ENCODE results near the gene PLCZ1.
"Not testable (repeated sequence)": the region's sequence is repeated elsewhere in the genome, so short reads cannot be mapped to it uniquely, and the experiment has no call there.

The PLCZ1 gene, protein sequence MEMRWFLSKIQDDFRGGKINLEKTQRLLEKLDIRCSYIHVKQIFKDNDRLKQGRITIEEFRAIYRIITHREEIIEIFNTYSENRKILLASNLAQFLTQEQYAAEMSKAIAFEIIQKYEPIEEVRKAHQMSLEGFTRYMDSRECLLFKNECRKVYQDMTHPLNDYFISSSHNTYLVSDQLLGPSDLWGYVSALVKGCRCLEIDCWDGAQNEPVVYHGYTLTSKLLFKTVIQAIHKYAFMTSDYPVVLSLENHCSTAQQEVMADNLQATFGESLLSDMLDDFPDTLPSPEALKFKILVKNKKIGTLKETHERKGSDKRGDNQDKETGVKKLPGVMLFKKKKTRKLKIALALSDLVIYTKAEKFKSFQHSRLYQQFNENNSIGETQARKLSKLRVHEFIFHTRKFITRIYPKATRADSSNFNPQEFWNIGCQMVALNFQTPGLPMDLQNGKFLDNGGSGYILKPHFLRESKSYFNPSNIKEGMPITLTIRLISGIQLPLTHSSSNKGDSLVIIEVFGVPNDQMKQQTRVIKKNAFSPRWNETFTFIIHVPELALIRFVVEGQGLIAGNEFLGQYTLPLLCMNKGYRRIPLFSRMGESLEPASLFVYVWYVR

DNA sequence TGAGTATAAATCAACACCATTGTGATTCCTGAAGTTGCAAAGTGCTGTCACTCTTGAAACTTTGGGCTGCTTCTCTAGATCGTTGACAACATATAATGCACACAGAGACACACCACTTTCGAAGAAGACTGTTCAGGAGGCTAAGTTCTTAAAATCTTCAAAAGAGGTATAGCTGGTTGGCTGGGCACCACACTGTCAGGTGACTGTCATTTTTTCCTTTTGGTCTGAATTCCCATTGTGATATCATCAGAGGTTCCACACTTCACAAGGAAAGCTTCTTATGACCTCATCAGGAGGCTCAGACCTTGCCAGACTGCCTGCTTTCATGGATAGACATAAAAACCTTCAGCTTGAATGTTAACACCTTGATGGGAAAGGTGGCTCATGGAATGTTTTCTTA lies at the start of gene PLCZ1, which contains the start of gene CAPZA3:
Gene PLCZ1 (minus strand): TSS at position 194 of the 400 bp plus-strand sequence. CDS start 641 bp downstream, outside the sequence.
Gene CAPZA3 (plus strand): TSS at position 301 of the 400 bp plus-strand sequence. CDS start 150 bp downstream, outside the sequence.
- no peak for DNase-seq (ENCODE audit: low spot score)

DNA sequence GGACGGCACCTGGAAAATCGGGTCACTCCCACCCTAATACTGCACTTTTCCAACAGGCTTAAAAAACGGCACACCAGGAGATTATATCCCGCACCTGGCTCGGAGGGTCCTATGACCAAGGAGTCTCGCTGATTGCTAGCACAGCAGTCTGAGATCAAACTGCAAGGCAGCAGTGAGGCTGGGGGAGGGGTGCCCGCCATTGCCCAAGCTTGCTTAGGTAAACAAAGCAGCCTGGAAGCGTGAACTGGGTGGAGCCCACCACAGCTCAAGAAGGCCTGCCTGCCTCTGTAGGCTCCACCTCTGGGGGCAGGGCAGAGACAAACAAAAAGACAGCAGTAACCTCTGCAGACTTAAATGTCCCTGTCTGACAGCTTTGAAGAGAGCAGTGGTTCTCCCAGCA lies 47.7 kb upstream of the PLCZ1 start:
- DNase-seq (ENCODE audit: low spot score): not testable (repeated sequence)

DNA sequence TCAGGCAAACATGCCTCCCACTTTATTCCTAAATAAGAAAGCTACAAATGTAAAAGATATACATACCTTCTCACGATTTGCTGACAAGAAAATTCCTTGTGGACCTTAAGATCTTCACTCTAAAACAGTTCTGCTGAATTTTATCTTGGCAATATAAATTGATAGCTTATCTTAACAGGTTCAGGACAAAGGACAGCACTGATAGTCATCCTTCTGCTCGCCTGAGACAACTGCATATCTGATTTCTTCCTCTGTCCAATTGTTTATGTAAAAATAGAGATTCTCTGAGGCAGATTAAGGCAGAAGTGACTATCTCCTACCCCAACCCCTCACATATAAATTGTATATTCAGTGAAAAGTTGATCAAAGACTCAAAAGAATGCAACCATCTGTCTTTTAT lies 45.0 kb upstream of the PLCZ1 start:
- DNase-seq (ENCODE audit: low spot score): no peak

DNA sequence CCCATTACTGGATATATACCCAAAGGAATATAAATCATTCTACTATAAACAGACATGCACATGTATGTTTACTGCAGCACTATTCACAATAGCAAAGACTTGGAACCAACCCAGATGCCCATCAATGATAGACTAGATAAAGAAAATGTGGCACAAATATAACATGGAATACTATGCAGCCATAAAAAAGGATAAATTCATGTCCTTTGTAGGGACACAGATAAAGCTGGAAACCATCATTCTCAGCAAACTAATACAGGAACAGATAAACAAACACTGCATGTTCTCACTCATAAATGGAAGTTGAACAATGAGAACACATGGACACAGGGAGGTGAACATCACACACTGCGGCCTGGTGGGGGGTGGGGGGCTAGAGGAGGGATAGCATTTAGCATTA lies 28.7 kb upstream of the PLCZ1 start:
- not testable (repeated sequence) for DNase-seq (ENCODE audit: low spot score)

DNA sequence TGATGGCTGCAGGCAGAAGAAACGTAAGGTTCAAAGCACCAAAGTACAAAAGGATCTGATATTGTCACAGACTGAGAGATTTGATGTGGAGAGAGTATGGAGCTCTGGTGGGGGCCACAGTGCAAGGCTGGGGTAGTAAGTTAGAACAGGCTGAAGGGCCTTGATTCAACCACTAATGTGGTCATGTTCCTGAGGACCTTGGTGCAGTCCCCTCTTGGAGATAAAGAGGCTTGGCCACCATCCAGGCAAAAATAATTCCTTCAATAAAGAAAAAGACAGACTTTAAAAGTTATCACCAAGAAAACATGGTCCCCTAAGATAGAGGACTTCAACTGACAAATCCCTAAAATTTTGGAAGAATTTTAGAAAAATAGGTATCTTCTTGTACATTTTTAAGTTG lies 17.5 kb upstream of the PLCZ1 start:
- no peak for DNase-seq (ENCODE audit: low spot score)

DNA sequence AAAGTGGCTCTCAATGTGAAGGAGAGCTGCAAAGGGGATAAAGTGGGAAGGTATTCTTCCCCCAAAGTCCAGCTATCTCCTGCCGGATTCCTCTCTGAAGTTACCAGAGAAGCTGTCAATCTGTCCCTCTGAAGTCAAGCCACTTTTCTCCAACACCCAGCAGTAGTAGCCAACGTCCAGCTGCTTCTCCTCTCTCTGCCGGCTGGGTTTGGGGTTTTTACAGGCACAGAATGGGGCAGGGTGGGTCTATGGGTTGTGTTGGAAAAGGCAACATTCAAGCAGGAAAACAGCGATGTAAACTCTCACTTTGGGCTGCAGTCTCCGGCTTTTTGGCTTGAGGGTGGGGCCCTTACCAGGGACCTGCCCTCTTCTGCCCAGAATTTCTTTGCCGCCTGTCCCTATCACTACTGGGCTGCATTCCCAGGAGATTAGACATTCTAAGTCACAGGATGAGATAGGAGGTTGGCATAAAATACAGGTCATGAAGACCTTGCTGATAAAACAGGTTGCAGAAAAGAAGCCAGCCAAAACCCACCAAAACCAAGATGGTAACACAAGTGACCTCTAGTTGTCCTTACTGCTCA lies 16.4 kb upstream of the PLCZ1 start:
- no peak for DNase-seq (ENCODE audit: low spot score)

DNA sequence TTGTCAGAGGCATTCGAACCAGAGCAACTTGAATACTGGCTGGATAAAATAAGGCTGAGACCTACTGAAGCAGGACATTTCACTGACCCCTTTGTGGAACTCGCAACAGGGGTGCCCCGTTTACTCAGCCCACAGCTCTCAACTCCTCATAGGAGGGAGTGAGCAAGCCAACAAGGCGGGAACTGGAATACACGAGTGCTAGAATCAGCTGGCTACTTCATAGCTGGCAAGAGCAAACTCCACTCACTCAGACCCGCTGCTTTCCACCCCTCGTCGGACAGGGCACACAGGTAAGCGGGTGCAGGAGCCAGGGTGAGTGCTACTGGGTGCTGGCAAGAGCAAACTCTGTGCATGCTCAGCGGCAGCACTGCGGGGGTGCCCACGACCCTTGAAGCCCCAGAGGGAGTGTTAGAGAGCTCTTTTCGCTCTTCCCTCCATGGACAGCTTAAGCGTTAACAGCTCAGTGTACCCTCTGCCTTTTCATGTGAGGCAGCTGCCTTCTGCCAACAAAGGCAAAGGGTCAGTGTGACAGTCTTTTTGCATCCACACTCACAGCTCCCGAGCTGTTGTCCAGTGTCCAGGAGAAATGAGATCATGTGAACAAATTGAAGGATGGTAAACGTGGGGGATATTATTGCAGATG lies 15.8 kb upstream of the PLCZ1 start:
- peak; percentile 18 for DNase-seq (ENCODE audit: low spot score)

DNA sequence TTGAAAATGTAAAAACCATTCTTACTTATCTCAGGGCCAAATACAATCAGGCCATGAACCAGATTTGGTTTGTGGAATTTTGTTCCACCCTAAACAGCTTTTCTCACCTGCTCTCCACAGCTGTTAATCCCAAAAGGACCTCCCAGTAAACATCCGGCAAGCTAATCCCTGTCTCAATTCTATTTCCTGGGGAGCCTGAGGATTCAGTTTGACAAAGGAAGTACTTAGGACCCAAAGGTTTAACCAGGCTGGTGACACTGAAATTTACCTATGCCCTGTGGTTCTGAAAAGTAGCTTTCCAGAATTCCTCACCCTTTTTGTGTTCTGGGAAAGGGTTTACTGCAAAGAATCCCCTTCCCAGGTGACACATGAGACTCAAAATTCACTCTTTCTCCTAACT lies 15.1 kb upstream of the PLCZ1 start:
- DNase-seq (ENCODE audit: low spot score): peak; percentile 30

DNA sequence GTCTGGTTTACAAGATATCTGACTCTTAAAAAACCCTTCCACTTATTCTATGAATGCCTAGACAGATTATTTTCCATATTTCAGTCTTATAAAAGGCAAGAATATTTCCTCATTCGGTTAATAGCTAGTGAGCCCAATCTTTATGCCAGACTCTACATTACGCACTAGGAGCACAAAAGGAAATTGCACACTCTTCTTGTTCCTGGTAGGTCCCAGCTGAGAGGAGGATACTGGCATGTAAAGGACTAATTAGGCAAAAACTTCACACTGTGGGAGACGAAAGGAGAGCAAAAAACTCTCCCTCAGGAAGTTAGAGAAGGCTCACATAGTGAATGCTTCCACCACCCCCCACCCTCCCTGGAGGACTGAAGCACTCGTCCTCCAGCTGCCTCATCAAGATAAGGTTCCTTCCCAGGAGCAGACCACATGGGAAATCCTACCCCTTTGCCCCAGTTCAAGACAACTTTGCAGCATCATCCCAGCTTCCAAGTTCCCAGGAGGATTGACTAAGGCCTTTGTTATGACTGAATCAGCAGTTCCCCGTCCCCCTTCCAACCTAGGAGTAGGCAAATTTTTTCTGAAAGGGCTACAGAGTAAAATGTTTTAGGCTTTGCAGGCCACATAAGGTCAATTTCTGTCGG lies 14.6 kb upstream of the PLCZ1 start:
- DNase-seq (ENCODE audit: low spot score): peak; percentile 28

DNA sequence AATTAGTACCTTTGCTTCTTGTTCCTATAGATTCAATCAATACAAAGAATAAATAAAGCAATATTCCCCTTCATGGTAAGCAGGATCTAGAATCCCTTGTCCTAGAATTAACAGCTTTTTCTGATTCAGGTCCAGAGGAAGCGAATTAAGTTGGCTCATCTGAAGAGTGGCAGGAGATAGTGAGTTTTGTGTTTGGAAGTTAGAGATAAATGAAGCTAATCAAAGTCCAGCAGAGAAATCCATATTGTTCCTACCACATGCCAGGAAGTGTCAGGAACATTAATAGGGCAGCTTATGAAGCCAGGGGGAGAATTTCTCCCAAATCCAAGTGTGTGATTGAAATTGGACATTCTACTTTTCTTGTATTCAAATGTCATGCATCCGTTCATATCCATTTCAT lies 14.1 kb upstream of the PLCZ1 start:
- DNase-seq (ENCODE audit: low spot score): no peak

DNA sequence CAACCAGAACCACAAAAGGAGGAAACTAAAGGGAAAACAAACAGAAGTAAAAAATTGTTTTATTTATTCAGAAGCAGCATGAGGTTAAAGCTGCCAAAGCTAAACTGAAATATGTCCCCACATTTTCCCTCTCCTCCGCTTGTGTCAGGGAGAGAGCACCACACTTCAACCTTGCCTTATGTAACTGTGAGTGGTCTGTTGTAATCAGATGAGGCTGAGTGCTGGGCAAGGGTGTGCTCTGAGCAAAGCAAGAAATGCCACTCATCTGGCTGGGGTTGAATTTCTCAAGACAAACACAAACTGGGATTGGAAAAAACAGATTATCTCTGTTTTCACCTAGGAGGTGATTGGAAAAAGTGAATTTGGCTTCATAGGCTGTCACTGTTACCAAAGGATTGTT lies 12.3 kb upstream of the PLCZ1 start:
- no peak for DNase-seq (ENCODE audit: low spot score)

DNA sequence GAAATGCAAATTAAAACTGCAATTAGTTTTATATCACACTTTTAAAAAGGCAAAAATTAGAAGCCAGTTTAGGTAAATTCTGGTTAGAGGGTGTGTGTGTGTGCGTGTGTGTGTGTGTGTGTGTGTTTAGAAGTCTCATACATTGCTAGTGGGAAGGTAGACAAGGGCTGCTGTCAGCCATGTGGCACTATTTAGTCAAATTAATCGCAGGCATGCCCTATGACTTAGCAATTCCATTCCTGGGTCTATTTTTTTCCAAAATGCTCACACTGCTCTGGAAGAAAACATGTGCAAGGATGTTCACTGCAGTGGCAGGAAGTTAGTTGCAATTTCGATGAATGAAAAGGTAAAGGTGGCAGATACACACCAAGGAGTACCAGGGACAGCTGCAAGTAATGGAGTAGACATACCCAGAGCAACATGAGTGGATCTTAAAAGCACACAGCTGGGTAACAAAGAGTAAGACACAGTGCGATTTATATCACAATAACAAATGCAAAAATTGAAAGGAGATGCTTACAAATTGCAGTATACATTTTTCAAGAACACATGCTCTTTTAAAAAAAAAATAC lies 11.7 kb upstream of the PLCZ1 start:
- DNase-seq (ENCODE audit: low spot score): no peak

DNA sequence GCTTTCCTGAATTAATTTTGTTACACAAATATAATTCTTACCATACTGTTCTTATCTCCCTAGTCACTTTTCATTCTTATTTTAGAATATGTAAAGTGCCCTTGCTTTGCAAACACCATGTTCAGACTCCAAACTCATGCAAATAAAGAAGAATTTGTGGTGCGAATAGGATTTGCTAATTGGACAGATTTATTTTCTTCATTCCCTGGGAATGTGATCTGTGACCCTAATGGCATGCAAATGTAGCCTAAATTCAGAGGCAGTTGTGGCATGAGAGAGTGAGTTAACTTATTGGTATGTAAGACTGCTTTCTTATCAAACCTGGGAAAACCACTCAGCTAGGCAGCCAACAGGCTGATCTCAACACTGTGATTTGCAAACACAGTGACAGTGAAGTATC lies 10.1 kb upstream of the PLCZ1 start:
- DNase-seq (ENCODE audit: low spot score): no peak

DNA sequence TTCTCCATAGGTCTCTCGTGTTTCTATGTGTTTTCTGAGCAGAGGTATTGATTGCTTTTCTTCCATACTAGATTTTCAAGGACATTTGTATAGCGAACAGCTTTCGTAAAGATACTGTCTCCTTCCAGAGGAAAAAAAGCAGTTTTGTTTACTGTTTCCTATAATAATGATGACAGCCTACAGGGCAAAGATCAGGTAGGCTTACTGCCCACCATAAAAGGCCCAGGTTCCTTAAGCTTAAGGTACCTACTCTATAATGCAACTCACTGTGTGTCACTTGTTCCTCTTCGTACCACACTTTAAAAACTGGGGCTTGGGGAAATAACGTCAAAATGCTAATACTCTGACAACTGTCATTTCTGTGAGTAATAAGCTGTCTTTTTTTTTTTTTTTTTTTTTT lies 6.7 kb downstream of the PLCZ1 start:
- DNase-seq (ENCODE audit: low spot score): no peak

DNA sequence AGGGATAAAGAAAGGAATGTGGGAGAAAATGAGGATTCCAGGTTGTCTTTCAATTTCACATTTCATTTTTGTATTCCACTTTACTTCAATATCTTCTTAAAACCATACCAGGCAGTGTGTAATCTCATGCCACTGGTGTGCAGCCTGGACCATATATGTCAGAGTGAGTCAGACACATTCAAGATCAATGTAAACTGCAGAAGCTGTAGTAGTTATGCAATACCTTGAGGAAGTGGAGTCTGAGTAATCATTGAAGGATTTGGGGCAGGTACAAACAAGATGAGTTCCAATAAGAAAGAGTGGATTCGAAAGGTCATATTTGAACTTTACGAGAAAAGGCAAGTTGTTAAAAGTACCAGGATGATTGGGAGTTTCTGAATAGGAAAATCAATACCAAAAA lies 14.1 kb downstream of the PLCZ1 start:
- DNase-seq (ENCODE audit: low spot score): no peak

DNA sequence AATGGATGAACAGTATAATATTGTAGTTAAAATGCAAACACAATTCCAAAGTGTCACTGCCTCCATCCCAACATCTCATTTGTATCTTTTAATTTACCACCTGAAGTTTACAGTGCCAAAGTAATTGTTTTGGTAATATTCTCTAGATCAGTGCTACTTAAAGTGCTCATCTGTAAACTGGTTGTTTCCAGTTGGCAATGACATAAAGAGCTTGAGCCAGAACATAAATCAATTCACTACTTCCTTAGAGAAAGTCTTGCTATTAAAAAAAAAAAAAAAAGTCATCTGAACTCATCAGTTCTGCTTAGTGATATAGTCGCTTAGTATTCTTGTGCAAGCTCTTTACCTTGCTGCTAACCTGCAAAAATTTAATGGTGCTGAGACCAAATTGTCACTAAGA lies 16.4 kb downstream of the PLCZ1 start:
- DNase-seq (ENCODE audit: low spot score): no peak

DNA sequence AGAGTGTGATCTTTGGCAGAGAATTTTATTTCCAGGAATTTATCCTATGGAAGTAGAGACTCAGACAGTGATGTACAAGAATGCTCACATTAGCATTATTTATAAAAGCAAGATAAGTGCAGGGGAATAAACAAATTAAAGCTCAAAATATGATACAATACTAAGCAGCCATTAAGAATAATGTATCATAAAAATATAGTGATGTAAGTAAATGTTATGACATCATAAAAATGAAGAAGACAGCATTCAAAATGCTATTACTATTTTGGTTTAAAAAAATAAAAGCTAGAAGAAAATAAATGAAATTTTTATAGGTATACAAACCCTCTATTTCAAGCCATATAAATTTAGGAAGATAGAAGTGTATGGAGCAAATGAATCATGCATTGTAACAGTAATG lies 17.1 kb downstream of the PLCZ1 start:
- no peak for DNase-seq (ENCODE audit: low spot score)

DNA sequence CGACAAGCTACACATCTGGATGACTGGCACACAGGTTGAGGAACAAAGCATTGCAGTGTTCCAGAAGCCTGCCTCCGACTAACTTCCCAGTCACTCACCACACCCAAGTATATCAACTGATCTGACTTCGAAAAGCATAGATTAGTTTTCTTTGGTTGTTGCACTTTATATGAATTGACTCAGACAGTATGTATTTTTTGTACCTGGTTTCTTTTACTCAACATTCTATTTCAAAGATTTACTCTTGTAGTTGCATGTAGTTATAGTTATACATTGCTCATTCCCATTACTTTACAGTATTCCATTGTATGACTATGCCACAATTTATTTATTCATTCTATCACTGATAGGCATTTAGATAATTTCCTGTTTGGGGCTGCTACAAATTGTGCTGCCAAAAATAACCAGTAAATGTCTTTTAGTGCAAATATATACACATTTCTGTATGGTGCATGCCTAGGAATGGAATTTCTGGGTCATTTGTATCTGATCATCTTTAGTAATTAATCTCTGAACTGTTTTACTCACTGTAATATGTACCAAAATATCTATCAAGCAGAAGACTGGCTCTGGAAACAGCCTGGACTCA lies 17.8 kb downstream of the PLCZ1 start:
- no peak for DNase-seq (ENCODE audit: low spot score)

DNA sequence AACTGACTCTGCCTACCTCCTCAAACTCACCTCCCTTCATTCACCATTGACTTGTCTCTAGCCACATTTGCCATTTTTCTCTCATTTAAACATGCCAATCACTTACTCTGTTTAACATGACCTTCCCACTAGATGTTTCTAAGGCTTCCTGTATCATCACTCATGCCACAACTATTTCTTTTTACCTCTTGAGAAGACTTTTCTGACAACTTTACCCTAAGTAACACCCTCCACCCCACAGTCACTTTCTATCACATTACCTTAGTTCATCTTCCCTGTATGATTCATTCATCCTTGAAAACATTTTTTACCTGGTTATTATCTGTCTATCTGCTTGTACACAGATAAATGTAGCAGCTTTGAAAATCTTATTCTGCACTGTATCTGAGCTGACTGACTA lies 19.4 kb downstream of the PLCZ1 start:
- DNase-seq (ENCODE audit: low spot score): no peak

DNA sequence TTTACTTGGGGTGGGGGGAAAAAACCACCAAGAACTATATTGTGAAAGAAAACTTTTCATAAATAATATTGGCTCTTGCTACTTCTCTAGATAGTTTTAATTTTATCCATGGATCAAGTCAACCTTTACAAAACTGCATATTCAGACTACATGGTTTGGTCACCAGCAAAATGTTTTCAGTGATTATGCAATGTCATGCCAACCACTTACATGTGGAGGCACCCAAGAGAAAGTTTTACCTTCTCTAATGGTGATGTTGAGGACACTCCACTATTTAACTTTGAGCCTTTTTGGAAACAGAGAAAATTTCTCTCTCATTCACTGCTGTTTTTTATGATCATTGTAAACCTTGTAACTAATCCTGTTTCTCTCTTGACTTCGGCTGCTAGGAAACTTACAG lies 21.6 kb downstream of the PLCZ1 start:
- no peak for DNase-seq (ENCODE audit: low spot score)

DNA sequence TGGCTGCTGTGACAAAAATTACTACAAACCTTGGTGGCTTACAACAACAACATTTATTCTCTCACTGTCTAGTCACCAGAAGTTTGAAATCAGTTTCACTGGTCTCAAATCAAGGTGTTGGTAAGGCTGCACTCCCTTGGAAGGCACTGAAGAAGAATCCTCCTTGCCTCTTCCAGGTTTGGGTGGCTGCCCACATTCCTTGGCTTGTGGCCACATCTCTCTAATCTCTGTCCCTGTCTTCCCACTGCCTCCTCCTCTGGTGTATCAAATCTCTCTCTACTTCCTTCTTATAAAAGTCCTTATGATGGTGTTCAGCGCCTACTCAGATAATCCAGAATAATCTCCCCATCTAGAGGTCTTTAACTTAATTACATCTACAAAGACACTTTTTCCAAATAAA lies 31.0 kb downstream of the PLCZ1 start:
- no peak for DNase-seq (ENCODE audit: low spot score)

DNA sequence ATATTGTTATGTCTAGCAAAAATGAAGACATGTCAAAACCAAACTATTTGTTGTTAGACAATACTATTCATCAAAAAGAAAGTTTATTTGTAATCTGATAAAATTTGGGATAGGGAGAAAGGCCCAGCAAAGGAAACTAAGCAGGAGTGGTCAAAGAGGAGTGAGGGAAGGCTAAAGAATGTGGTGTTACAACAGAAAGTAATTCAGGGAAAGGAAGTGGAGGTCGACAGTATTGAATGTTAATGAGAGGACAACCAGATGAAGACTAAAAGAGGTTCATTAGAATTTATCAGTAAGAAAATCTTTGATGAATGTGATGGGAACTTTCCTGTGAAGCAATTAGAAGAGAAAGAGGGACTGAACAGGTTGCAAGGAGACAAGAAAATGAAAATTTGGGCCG lies 33.9 kb downstream of the PLCZ1 start:
- DNase-seq (ENCODE audit: low spot score): no peak

Data from D341Med (cell line).